DMS153 treated with DMSO at 0.1 percent for 48 hours (cell line): Measurements from ENCODE around the gene OOSP3.
"Not testable (repeated sequence)": the region's sequence is repeated elsewhere in the genome, so short reads cannot be mapped to it uniquely, and the experiment has no call there.

Source experiments
- DNase-seq: peaks from one replicate; lab custom pipeline; 2025; ENCODE audit not compliant: unreplicated experiment; lab: John Stamatoyannopoulos, UW

The OOSP3 gene, protein sequence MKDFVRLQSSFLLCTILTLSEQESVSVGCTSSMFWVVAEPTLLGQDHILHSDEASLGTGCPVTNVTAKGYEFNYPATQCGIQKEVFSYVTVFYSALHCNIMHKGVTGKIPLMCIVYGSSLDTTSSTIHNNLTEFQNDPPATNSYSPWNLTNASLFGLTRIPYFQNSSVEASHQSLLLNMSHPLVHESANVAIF

GRCh38 chr11:59878575-59878974 lies at the start of gene OOSP3:
OOSP3 (plus strand) TSS chr11:59878782; CDS start chr11:59878809, 27 bp downstream.
- DNase-seq = no peak

DNA sequence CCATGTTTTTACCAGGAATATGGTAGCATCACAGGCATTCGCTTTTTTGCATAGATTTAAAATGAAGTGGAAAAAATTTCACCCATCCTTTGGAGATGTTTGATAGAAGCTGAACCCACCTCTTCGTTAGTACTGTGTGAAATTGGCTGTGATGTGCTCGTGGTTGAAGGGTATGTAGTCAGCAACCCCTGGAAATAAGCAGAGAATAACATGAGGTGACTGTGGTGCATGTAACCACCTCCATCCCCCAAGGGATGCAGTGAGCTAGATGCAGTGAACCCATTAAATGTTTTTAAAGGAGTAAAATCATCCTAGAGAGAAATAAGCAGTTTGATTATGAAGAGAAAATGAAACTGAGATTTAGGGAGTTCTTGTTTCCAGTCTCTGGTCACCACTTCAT lies 49.2 kb upstream of the OOSP3 start:
- DNase-seq = no peak

- no peak for DNase-seq
These were observed 45.0 kb upstream of the OOSP3 start for GRCh38 chr11:59833602-59834001.

DNA sequence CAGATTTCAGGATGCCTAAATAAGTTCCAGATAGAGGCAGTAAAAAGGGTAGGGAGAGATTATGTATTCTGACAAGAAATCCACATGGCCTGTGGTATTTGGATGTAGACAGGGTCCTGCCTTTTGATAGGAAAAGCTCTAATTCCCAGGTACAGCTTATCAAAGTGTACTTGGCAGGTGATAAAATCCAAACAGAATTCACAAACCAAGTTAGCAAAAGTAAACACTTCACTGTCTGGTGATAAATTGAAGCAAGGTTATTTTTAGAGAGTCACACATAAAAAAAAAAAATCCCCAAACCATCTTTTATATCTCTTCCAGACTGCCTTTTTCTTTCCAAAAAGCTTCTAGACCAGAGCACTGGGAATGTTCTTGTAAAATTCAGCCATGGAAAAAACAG lies 39.0 kb upstream of the OOSP3 start:
- DNase-seq = no peak

DNA sequence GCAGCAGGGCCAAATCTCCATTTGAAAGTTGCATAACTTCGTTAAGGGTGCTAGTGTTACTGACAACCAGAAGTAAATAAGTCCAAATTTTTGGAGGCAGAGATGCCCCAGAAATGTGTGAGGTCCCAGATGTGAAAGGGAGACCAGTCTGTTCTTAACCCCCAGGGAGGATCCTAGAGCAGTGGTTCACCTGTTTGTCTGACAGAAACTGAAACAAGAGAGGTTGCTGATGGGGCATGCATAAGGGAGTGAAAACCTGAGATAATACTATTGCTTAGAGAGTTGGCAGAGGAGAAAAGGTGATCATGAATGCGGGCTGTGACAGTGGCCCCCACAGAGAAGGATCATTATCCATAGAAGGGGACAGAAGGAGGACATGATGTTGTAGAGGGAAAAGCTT lies 37.1 kb upstream of the OOSP3 start:
- DNase-seq = no peak

DNA sequence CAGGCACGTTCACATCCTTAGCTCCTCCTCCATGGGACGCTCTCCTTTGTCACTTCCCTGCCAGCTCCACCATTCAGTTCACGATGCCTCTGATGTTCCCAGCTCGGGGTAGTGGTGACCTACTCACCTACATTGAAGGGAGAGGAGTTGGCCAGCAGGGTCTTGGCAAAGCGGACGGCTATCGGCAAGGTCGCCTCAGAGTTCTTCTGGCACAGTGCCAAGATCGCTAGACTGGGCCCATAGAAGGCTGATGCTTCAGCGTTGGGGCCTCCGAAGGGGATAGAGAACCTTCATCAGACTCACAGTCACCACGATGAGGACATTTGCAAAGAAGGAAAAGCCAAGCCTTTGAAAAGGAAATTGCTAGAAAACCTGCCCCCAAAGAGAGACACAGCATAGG lies 36.3 kb upstream of the OOSP3 start:
- DNase-seq = no peak

DNA sequence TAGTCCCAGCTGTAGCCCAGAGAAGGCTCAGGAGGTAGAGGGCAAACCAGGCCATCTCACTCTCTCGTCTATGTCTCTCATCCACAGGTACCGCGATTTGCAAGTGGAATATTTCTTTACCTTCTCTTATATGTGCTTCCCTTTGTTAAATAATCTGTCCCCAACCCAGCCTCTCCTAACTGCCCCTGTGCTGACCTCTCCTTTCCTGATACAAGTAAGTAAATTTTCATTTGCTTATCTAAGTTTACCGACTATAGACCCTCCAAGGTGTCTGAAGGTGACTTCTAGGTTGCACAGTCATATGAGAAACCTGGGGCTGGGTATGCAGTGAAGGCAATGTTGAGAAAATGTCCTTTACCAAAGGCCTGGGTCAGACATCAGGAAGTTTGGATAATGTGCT lies 33.2 kb upstream of the OOSP3 start, which contains the start of gene CBLIF:
Gene CBLIF, minus strand, starts transcription at position 101 of the 400 bp plus-strand sequence. Its CDS starts 46 bp downstream, at position 55.
- no peak for DNase-seq

GRCh38 chr11:59846556-59846955 lies 32.0 kb upstream of the OOSP3 start:
- no peak for DNase-seq

DNA sequence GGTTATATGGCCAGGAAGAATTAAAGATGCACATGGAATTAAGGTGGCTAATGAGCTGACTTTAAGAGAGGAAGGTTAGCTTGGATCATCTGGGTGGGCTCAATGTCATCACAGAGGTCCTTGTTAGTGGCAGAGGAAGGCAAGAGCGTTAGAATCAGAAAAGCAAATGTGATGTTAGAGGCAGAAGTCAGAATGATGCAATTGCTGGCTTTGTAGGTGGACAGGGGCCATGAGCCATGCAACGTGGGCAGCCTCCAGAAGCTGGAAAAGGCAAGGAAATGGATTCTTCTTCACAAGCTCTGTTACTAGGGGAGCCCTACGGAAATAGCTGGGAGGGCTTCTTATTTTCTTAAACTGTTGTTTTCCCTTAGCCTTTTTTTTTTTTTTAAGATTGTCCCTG lies 31.0 kb upstream of the OOSP3 start:
- no peak for DNase-seq

DNA sequence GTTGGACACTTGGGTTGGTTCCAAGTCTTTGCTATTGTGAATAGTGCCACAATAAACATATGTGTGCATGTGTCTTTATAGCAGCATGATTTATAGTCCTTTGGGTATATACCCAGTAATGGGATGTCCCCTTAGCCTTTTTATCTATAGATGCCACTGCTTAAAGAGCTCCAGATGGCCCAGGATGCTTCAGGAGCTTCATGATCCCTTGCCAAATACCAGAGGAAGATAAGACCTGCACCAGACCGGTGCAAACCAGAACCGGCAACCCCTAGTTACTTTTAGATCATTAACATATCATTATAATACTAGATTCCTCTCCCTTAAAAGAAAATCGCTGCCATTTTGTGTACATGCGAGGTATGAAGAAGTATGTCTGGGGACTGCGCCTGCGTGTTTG lies 30.1 kb upstream of the OOSP3 start:
- DNase-seq = not testable (repeated sequence)

DNA sequence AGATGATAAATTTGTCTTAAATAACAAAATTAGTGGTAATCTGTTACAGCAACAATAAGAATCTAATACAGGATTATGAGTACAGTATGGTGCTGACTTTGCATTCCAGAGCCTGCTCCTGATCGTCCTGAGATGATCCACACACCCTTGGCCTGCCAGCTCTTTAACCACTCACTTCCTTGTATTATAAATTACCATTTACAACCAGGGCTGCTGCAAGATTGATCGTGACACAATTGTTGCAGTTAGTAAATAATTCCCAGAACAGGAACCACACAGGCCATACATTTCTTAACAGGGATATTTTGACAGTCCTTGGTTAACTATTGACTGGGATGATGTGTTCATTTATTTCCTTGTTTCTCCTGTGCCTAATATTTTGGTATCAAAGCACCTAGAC lies 29.5 kb upstream of the OOSP3 start:
- DNase-seq = no peak

DNA sequence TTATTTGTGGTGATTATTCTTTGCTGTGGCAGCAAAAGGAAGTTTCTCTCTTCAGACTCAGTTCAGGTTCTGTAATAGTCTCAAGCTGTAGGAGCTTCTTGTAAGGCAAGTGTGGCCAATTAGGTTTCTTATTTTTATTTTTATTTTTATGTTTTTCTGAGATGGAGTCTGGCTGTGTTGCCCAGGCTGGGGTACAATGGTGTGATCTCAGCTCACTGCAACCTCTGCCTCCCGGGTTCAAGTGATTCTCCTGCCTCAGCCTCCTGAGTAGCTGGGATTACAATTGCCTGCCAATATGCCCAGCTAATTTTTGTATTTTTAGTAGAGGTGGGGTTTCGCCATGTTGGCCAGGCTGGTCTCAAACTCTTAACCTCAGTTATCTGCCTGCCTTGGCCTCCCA lies 29.0 kb upstream of the OOSP3 start:
- not testable (repeated sequence) for DNase-seq

DNA sequence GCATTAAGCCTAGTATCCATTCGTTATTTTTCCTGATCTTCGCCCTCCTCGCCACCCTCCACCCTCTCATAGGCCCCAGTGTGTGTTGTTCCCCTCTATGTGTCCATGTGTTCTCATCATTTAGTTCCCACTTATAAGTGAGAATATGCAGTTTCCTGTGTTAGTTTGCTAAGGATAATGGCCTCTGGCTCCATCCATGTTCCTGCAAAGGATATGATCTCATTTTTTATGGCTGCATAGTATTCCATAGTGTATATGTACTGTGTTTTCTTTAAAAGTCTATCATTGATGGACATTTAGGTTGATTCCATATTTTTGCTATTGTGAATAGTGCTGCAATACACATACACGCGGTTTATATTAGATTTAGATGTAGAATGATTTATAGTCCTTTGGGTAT lies 27.2 kb upstream of the OOSP3 start:
- not testable (repeated sequence) for DNase-seq

DNA sequence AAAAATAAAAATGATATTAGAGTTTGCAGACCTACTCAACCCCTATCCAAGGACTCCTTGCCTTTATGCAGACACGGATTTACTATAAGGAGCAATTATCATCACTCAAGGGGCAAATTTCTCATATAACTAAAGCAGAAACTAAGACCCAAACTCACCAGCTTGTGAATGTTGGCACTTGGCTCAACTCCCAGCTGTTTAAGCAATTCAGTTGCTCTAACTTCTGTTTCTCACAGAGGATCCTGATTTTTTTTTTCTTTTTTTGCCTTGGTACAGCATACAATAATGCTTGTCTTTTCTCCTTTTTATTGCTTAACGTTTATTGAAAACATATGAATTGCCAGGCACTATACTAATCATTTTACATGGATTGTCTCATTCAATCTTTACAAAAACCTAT lies 23.7 kb upstream of the OOSP3 start:
- DNase-seq = no peak

GRCh38 chr11:59857439-59858434 lies 20.8 kb upstream of the OOSP3 start:
- DNase-seq = no peak

GRCh38 chr11:59859673-59860072 lies 18.9 kb upstream of the OOSP3 start:
- no peak for DNase-seq

- no peak for DNase-seq
These were observed 16.3 kb upstream of the OOSP3 start for GRCh38 chr11:59862252-59862651.

DNA sequence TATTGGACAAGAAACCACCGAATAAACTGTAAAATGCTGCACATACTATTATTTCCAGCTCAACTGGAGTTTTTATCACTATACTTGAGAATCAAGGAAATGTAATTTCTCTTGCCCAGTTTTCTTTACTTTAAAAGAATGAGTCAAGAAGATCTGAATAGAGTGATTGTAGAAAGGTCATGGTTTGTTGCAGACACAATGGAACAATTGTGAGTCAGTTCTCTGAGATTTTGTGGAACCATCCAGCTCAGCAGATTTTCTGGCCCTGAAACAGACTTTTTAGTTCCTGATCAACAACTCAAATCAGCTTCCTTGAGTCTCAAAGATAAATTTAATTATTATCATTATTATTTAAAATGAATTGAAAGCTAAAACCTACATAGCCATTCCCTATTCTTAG lies 13.6 kb upstream of the OOSP3 start:
- DNase-seq = no peak

DNA sequence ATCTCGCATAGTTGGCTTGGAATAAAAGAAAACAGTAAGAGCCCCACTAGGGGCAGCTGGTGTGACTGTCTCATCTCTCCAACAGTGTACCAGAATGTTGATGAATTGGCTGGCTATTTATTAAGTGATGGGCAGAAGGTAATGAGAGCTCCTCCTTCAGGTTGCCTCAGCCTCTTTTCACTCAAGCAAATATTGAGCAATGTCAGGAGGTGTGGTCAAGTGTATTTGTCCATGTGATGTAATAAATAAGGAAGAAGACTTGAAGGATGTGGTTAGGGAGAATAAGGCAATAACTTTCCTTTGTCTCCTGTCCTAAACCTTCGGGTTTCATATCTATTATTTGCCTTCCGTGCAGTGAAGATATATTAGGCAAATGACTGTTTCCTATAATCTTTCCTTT lies 12.2 kb upstream of the OOSP3 start, which contains the start of gene TCN1:
Gene TCN1, minus strand, starts transcription at position 91 of the 400 bp plus-strand sequence. Its CDS starts 17 bp downstream, at position 74.
- no peak for DNase-seq

GRCh38 chr11:59866836-59867235 lies 11.7 kb upstream of the OOSP3 start:
- no peak for DNase-seq

- no peak for DNase-seq
These were observed 10.6 kb upstream of the OOSP3 start for GRCh38 chr11:59867946-59868345.

DNA sequence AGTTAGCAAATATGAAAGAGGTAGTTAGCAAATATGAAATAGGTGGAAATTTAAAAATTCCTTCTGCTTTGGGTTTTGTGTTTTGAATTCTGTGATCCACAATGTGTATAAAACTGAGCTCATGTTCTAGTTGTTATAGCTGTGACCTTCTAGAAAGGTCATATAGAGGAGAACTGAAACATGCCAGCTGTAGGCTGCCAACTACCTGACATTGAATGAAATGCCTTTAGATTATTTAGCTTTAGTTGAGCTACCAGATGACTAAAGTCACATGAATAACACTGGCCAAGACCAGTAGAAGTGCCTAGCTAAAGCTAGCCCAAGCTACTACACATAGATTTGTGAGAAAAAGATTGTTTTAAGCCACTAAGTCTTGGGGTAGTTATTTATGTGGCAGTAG lies 6.5 kb upstream of the OOSP3 start:
- DNase-seq = no peak
